K562 (cell line): ENCODE results near the gene PRDM10. TPM values are rescaled to one million over a fixed set of nuclear protein-coding genes. Genes with fewer than 3 reads are reported as not detected.

Experiments
- ATF7 ChIP-seq: fragments of 450-650 bp; IDR thresholded peaks from 2 replicates; pipeline ENCODE4 v1.7.1; 2014; ENCODE audit warnings: mild to moderate bottlenecking, moderate library complexity
- CBX3 ChIP-seq, 2 experiments: IDR thresholded peaks; 1 replicate in 1 of 2; 2 replicates in 1 of 2; pipeline ENCODE4 v1.6.1; 2012; ENCODE audit warnings: inconsistent platforms in 2 of 2, low read length in 2 of 2, borderline replicate concordance in 1 of 2, control low read depth in 1 of 2
- DDX20 ChIP-seq: fragments of 450-650 bp; IDR thresholded peaks from 2 replicates; pipeline ENCODE4 v1.6.1; 2016; ENCODE audit warnings: missing genetic modification characterization, low read depth, mild to moderate bottlenecking, missing compliant biosample characterization, moderate library complexity
- HLTF ChIP-seq: fragments of 450-650 bp; IDR thresholded peaks from 2 replicates; pipeline ENCODE4 v1.6.1; 2016
- HNRNPH1 ChIP-seq: fragments of 200-400 bp; formaldehyde crosslinking; optimal IDR thresholded peaks from 2 replicates; pipeline ENCODE3; 2017; ENCODE audit warnings: low read depth, mild to moderate bottlenecking, low read length, moderate library complexity
- MIER1 ChIP-seq: fragments of 450-650 bp; IDR thresholded peaks from 2 replicates; pipeline ENCODE4 v1.6.1; 2016; ENCODE audit warnings: antibody characterized with exemption, mild to moderate bottlenecking, low read depth
- NFRKB ChIP-seq: fragments of 450-650 bp; IDR thresholded peaks from 2 replicates; pipeline ENCODE4 v1.6.1; 2016; ENCODE audit warnings: low read depth
- RAD51 ChIP-seq: fragments of 450-650 bp; IDR thresholded peaks from 2 replicates; pipeline ENCODE4 v1.7.1; 2016; ENCODE audit warnings: low read depth, mild to moderate bottlenecking, borderline replicate concordance
- RBM14 ChIP-seq: fragments of 200-400 bp; formaldehyde crosslinking; IDR thresholded peaks from 2 replicates; pipeline ENCODE4 v1.6.1; 2018; ENCODE audit warnings: low read depth, mild to moderate bottlenecking, low read length, moderate library complexity, borderline replicate concordance; ENCODE audit not compliant: insufficient read depth
- SOX6 ChIP-seq: fragments of 450-650 bp; IDR thresholded peaks from 2 replicates; pipeline ENCODE4 v1.6.1; 2014; ENCODE audit warnings: mild to moderate bottlenecking
- SP2 ChIP-seq: IDR thresholded peaks from 2 replicates; pipeline ENCODE4 v1.6.1; 2011; ENCODE audit warnings: mild to moderate bottlenecking, low read depth, low read length, moderate library complexity; ENCODE audit not compliant: poor library complexity, severe bottlenecking; ENCODE audit errors: extremely low read depth
- SREBF2 ChIP-seq: sonication (generic); formaldehyde crosslinking; IDR thresholded peaks from 2 replicates; pipeline ENCODE4 v1.4.0; 2020; ENCODE audit warnings: mild to moderate bottlenecking, missing genetic modification reagents
- TRIM28 ChIP-seq: fragments of 450-650 bp; IDR thresholded peaks from 2 replicates; pipeline ENCODE4 v1.6.1; 2017
- ZNF239 ChIP-seq: fragments of 250-450 bp; sonication (Bioruptor Pico); IDR thresholded peaks from 2 replicates; pipeline ENCODE4 v1.4.0; 2020; ENCODE audit warnings: mild to moderate bottlenecking
- ZNF354B ChIP-seq: fragments of 250-450 bp; sonication (Bioruptor Pico); IDR thresholded peaks from 2 replicates; pipeline ENCODE4 v1.4.0; 2020
- ZNF589 ChIP-seq: fragments of 200-800 bp; sonication (Bioruptor generic); IDR thresholded peaks from 2 replicates; pipeline ENCODE4 v1.6.1; 2016; ENCODE audit warnings: low read depth, missing genetic modification characterization, missing compliant biosample characterization
- ZNF77 ChIP-seq: fragments of 250-450 bp; sonication (Bioruptor Pico); IDR thresholded peaks from 2 replicates; pipeline ENCODE4 v1.5.0; 2020
- ZSCAN29 ChIP-seq: fragments of 450-650 bp; IDR thresholded peaks from 2 replicates; pipeline ENCODE4 v1.6.1; 2017
- polyA plus RNA-seq, 8 experiments: library from polyadenylated mRNA; depleted of rRNA in 4 of 8; stranded (reverse) in 5 of 8; unstranded in 3 of 8; fragments of >200 nt; fragmentation: Nextera tagmentation in 2 of 8; fragmentation: Illumina TruSeq in 1 of 8; extraction: Ambion mirVana in 2 of 8; extraction: Trizol in 1 of 8; gene quantifications; 2 replicates each; pipeline versions ENCODE4 v1.2.1 to v1.2.3, GENCODE V29; 2011 to 2014; ENCODE audit warnings: inconsistent platforms in 1 of 8, missing spikeins in 1 of 8
- total RNA-seq, 7 experiments: library from RNA; depleted of rRNA in 6 of 7; stranded (reverse); fragments of >200 nt in 6 of 7; fragmentation: Illumina TruSeq in 2 of 7; extraction: Trizol in 2 of 7; gene quantifications; 2 replicates each; pipeline versions ENCODE4 v1.2.1 to v1.2.3, GENCODE V29; 2011 to 2021; ENCODE audit warnings: low replicate concordance in 1 of 7
- TF ChIP-seq, protein P1 (sequence below): fragments of 200-600 bp; sonication (generic); IDR thresholded peaks from one replicate; pipeline ENCODE4 v1.6.1; 2012; ENCODE audit warnings: mild to moderate bottlenecking, low read depth, low read length, inconsistent platforms

PRDM10 gene
- total and polyA plus RNA-seq, 9 of the 15 experiments (the other 6 are each of a cell fraction or from before 2014, with no cell fraction given): 0.89 to 9.3 (median 4.5) TPM

DNA sequence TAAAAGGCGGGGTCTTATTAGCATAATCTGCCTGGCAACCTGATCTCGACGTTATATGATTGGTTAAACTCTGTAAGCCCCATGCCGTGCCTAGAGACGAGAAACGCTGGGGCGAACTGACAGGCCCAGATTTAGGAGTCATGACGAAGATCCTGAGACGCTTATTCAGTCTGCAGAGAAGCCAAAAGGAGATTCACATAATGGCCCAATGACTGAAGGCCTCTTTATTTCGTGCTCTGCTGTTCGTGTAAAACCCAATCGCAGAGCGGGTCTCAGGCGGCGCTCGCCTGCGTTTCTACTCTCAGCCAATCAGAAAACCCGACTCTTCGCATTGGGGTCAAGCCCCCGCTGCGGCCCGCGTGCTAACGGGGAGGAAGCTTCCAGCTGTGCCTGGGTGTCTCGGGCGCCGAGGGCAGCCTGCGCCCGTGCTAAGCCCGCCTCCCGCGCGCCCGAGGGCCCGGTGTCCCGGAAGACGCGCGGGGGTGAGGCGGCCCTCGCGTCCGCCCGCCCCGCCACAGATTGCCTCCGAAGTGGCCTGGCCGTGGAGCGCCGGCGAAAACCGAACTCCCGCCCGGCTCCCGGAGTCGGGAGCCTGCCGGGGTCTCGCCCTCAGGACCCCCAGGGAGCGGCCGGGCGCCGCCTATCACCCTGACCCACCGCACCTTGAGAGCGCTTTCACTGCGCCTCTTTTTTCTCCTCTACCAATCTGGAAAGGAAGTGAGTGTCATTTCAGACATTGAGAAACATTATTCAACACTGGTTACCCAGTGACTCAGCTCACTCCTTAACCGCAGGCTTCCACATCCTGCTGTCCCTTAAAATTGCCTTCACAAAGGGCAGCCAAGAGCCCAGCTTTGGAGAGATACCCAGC, 446 bp upstream of the PRDM10 start (continued):
- TF ChIP-seq, protein P1, sequence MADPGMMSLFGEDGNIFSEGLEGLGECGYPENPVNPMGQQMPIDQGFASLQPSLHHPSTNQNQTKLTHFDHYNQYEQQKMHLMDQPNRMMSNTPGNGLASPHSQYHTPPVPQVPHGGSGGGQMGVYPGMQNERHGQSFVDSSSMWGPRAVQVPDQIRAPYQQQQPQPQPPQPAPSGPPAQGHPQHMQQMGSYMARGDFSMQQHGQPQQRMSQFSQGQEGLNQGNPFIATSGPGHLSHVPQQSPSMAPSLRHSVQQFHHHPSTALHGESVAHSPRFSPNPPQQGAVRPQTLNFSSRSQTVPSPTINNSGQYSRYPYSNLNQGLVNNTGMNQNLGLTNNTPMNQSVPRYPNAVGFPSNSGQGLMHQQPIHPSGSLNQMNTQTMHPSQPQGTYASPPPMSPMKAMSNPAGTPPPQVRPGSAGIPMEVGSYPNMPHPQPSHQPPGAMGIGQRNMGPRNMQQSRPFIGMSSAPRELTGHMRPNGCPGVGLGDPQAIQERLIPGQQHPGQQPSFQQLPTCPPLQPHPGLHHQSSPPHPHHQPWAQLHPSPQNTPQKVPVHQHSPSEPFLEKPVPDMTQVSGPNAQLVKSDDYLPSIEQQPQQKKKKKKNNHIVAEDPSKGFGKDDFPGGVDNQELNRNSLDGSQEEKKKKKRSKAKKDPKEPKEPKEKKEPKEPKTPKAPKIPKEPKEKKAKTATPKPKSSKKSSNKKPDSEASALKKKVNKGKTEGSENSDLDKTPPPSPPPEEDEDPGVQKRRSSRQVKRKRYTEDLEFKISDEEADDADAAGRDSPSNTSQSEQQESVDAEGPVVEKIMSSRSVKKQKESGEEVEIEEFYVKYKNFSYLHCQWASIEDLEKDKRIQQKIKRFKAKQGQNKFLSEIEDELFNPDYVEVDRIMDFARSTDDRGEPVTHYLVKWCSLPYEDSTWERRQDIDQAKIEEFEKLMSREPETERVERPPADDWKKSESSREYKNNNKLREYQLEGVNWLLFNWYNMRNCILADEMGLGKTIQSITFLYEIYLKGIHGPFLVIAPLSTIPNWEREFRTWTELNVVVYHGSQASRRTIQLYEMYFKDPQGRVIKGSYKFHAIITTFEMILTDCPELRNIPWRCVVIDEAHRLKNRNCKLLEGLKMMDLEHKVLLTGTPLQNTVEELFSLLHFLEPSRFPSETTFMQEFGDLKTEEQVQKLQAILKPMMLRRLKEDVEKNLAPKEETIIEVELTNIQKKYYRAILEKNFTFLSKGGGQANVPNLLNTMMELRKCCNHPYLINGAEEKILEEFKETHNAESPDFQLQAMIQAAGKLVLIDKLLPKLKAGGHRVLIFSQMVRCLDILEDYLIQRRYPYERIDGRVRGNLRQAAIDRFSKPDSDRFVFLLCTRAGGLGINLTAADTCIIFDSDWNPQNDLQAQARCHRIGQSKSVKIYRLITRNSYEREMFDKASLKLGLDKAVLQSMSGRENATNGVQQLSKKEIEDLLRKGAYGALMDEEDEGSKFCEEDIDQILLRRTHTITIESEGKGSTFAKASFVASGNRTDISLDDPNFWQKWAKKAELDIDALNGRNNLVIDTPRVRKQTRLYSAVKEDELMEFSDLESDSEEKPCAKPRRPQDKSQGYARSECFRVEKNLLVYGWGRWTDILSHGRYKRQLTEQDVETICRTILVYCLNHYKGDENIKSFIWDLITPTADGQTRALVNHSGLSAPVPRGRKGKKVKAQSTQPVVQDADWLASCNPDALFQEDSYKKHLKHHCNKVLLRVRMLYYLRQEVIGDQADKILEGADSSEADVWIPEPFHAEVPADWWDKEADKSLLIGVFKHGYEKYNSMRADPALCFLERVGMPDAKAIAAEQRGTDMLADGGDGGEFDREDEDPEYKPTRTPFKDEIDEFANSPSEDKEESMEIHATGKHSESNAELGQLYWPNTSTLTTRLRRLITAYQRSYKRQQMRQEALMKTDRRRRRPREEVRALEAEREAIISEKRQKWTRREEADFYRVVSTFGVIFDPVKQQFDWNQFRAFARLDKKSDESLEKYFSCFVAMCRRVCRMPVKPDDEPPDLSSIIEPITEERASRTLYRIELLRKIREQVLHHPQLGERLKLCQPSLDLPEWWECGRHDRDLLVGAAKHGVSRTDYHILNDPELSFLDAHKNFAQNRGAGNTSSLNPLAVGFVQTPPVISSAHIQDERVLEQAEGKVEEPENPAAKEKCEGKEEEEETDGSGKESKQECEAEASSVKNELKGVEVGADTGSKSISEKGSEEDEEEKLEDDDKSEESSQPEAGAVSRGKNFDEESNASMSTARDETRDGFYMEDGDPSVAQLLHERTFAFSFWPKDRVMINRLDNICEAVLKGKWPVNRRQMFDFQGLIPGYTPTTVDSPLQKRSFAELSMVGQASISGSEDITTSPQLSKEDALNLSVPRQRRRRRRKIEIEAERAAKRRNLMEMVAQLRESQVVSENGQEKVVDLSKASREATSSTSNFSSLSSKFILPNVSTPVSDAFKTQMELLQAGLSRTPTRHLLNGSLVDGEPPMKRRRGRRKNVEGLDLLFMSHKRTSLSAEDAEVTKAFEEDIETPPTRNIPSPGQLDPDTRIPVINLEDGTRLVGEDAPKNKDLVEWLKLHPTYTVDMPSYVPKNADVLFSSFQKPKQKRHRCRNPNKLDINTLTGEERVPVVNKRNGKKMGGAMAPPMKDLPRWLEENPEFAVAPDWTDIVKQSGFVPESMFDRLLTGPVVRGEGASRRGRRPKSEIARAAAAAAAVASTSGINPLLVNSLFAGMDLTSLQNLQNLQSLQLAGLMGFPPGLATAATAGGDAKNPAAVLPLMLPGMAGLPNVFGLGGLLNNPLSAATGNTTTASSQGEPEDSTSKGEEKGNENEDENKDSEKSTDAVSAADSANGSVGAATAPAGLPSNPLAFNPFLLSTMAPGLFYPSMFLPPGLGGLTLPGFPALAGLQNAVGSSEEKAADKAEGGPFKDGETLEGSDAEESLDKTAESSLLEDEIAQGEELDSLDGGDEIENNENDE: no peak
- TF ChIP-seq DDX20 (tag) (no peak), HLTF (no peak), MIER1 (no peak), ZNF354B (no peak), SP2 (no peak), RAD51 (no peak), CBX3 (IDR thresholded peaks at IDR 0.05; ENCODE audit: borderline replicate concordance in 1 of 2, low read length in 2 of 2) (peak in 1 of 2 experiments; percentile 57; a peak in 1 of 3 replicates), RBM14 (0 out of 2 replicates have a peak, but pooled peaks have one; percentile 58), ZNF589 (CRISPR knock-in tag) (peak; percentile 85), HNRNPH1 (no peak), ZSCAN29 (no peak), NFRKB (peak; percentile 81), SREBF2 (CRISPR knock-in tag) (no peak), ZNF239 (CRISPR knock-in tag) (no peak), TRIM28 (0 out of 2 replicates have a peak, but pooled peaks have one; percentile 20), SOX6 (peak; percentile 50), ZNF77 (no peak), ATF7 (no peak)
